ENCODE measurements around the gene OCA2.
A peak's percentile ranks its signal among the peaks of the same experiment; 100 is the strongest.
"Not testable (repeated sequence)": the region's sequence is repeated elsewhere in the genome, so short reads cannot be mapped to it uniquely, and the experiment has no call there.

Gene OCA2

DNA sequence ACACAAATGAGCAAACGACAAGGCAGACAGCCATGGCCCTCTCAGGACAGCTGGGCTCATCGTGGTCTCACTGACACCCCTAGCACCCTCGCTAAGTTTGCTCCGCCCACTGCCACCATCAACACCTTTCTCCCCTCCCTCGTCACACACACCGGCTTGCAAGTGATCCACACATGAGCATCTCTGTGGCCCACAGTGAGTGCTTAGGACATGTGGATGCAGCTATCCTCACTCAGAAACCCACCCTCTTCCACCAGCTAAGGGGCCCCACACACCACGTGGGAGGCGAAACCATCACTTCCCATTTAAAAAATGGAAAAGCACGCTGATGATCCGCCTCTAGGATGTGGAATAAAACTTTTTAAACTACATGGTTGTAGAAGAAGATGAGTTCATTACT is 105.6 kb downstream of the OCA2 start:
- no peak for DNase-seq

DNA sequence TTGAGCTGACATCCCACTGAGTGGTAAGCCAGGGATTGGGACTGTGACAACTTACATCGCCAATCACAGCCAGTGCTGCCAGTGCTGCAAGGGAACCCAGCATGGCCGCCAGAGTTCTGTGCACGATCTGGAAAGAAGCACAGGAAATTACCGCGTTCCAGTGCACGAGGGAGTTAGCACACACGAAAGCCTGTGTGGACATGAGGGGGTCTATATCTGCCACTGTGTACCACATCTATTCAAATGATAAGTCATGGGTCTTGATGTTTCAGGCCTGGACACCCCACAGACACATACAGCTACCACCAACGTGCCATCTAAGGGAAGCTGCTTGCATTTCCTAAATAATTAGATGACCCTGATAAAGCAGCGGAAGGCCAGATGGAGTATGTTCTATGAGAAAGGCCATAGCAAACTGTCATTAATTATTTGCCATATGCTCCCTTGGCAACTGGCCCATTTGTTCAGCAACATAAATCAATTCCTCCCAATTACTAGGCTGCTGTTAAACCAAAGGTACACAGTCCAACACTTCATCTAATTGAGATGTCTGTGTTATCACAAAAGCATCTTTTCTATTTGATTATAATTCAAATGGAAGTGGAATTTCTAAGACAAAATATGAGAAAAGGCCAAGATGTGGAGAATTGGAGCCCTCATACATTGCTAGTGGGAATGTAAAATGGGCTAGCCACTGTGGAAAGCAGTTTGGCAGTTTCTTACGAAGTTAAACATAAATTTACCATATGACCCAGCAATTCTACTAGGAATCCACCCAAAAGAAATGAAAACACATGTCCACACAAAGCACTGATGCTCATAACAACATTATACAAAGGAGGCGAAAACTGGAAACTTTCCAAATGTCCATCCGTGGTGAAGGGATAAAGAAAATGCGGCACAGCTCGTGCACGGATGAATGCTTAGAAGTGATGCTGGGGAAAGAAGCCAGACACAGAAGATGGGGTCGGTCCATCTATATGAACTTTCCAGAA is 108.3 kb downstream of the OCA2 start:
- DNase-seq, result peak in 2 of 3 experiments; percentile 86 to 98

GRCh38 chr15:27989838-27990237 is 109.3 kb downstream of the OCA2 start:
- no peak for DNase-seq

- DNase-seq, result peak in 1 of 3 experiments; percentile 14
Observed at GRCh38 chr15:27989427-27989826, 109.7 kb downstream of the OCA2 start.

GRCh38 chr15:27985099-27985498 is 114.0 kb downstream of the OCA2 start:
- DNase-seq, result no peak

- DNase-seq, result no peak
Observed at GRCh38 chr15:27983496-27983895, 115.6 kb downstream of the OCA2 start.

GRCh38 chr15:27977696-27978095 is 121.4 kb downstream of the OCA2 start:
- DNase-seq, result no peak

GRCh38 chr15:27973886-27974285 is 125.2 kb downstream of the OCA2 start:
- no peak for DNase-seq

GRCh38 chr15:27970661-27971392 is 128.3 kb downstream of the OCA2 start:
- no peak for DNase-seq

GRCh38 chr15:27967541-27967940 is 131.6 kb downstream of the OCA2 start:
- DNase-seq, result no peak

DNA sequence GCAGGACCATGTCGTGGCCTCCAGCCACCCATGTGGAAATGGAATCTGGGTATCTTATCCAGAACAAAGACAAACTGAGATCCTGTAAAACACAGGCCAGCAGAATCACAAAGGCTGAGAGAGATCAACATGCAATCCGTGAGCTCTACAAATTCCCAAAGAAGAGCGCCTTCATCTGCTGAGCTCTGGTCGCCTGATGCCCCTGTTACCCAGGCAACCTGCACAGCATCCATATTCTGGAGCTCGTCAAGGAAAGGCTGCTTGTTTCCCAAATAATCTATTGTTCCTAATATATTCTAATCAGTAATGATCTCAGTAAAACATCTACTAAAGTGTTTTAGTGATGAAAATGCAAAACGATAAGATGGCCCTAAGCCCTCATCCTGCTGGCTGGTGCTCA is 133.6 kb downstream of the OCA2 start:
- peak in 1 of 3 experiments; percentile 45 for DNase-seq

DNA sequence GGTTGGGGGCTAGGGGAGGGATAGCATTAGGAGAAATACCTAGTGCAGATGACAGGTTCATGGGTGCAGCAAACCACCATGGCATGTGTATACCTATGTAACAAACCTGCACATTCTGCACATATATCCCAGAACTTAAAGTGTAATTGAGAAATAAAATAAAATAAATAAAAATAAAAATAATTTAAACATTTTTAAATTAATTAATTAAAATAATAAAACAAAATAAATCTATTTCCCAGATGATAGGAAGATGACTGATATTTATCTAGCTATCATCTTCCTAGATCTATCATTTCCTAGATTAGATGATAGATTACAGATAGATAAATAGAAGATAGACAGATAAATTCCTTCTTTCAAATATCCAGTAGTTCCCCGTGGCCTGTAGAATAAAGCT is 137.3 kb downstream of the OCA2 start:
- no peak for DNase-seq

GRCh38 chr15:27958911-27959578 is 140.1 kb downstream of the OCA2 start:
- no peak for DNase-seq

DNA sequence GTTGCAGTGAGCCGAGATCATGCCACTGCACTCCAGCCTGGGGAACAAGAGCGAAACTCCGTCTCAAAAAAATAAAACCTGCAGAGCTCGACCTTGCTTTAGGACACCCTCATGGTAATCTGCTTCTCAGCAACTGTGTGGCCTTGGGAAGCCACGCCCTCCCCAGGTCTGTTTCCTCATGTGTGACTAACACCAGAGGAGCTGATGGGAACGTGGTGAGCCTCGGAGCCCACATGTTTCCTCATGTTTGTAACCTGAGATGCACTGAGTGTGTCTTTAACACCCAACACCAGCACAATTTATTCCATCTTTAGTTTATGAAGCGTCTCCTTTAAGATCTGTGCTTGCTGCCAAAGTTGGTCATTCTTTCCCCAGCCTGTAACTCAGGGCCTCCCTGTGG is 142.8 kb downstream of the OCA2 start:
- DNase-seq, result no peak

DNA sequence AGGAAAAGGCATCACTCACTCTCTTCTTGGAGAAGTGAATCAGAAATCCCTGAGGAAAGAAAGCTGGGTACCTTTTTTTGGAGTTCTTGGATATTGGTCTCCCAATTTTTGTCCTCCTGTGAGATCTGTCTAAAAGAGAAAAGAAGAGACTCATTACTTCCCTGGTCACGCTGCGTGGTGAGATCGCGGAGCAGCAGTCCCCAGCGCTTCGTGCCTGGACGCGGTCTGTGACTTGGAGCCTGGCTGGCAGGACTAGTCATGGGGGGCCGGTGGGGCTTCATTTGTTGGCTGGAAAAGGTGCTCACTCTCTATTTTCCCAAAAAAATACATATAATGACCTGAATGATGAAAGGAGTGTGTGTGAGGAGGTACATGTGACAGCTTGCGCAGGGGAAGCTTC is 144.0 kb downstream of the OCA2 start:
- DNase-seq, result no peak

DNA sequence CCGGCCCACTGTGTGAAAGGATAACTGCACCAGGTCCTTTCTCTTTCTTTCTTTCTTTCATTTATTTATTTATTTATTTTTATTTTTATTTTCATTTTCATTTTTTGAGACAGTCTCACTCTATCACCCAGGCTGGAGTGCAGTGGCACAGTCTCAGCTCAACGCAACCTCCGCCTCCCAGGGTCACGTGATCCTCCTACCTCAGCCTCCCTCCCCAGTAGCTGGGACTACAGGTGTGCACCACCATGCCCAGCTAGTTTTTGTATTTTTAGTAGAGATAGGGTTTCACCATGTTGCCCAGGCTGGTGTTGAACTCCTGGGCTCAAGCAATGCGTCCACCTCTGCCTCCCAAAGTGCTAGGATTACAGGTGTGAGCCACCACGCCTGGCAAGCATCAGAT is 146.5 kb downstream of the OCA2 start:
- DNase-seq, result not testable (repeated sequence)

- DNase-seq, result no peak
Observed at GRCh38 chr15:27951191-27951890, 147.8 kb downstream of the OCA2 start.

DNA sequence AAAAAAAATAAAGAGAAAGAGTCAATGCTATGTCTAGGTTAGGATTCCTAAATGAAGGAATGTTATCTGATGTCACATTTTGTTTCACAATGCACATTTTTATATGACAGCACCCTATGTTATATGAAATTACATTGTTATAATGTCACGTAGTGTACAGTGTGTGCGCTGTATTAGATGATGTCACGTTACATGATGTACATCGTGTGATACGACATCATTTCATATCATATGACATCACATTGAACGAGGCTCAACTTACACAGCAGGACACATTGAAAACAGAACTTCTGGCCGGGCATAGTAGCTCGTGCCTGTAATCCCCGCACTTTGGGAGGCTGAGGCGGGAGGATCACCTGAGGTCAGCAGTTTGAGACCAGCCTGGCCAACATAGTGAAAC is 150.0 kb downstream of the OCA2 start:
- DNase-seq, result no peak

GRCh38 chr15:27939246-27939645 is 159.9 kb downstream of the OCA2 start:
- DNase-seq, result no peak

DNA sequence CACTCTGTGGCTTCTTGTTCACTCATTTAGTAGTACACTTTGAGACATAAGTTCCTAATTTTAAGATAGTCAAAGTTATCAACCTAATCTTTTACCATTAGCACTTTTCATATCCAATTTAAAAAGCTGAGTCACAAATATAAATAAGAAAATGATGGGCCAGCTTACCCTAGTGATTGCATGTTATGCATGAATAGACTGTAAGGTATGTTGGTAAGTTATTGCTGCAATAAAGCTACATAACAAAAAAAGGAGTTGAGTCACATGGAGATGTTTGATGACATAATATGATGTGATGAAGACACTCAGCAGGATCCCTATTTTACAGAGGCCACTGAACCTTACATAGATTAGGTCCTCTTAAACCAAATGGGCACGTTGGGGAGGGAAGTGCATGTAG is 161.3 kb downstream of the OCA2 start:
- no peak for DNase-seq

GRCh38 chr15:27936164-27936563 is 163.0 kb downstream of the OCA2 start:
- DNase-seq, result peak in 2 of 3 experiments; percentile 12 to 51

- DNase-seq, result no peak
Observed at GRCh38 chr15:27935328-27935727, 163.8 kb downstream of the OCA2 start.

GRCh38 chr15:27934782-27935181 is 164.3 kb downstream of the OCA2 start:
- DNase-seq, result no peak

Data from NCI-H1417 (cell line).